ENCODE measurements around the gene SAP130. TPM values are rescaled to one million over a fixed set of nuclear protein-coding genes. Genes with fewer than 3 reads are reported as not detected.

The SAP130 gene
- total RNA-seq, 1 donor from 2014 or later: 0.72 TPM

DNA sequence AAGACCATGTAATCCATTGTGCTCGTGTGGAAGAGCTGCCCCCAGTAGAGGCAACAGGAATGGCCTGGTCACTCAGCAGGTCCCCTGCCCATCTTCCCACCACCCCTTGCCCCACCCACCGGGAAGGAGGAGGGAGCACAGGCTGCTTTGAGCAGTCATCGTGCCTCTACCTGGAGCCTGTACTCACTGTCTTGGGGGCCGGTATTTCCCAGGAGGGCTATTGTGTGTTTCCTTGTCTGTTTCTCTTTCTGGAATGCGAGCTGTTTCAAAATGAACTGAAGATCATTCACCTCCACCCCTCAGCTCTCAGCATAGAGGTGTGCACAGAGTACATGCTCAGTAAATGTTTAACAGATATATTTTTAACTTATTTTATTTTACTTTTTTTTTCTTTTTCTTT is 134.4 kb downstream of the SAP130 start:
- no peak for DNase-seq (ENCODE audit: low spot score)

DNA sequence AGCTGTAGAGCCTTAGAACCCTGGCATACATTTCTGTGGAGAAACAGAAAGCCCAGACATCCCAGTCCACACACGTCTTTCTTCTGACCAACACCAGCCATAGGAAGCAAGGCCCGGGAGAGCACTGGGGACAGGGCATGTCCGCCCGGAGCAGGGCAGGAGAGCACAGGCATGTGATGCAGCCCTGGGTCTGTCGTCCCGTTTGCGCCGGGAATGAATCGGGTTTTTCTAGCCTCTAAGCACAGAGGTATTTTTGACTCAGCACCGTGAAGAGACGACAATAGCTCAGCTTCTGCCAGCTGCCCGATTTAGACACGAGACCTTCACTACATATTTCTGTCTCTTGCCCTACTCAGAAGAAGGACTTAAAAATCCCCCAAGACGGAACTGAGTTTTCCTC is 134.8 kb downstream of the SAP130 start:
- DNase-seq (ENCODE audit: low spot score): no peak

DNA sequence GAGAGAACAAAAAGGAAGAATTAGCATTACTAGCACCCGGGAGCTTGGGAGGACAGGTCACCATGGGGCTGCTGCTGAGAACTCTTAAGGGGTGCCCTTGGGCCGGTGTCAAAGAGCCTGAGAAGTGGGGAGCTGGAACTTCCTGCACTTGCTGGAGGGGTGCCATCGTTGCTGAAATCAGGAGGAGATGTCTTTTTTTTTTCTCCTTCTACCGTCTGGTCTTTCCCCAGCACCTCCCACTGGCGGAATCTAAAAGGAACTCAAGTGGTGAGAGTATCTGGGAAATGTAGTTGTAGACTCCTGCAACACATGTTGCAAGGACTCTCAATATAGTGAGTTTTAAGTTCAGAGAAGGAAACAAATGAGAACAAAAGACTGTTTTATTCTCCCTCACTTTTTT is 136.0 kb downstream of the SAP130 start:
- no peak for DNase-seq (ENCODE audit: low spot score)

Other genes starting within 250 kb of the SAP130 start
- gene WDR33, start 216.9 kb downstream of the SAP130 start, total RNA-seq (ENCODE audit: insufficient read depth, low replicate concordance): 41.2 TPM
- gene POLR2D, start 169.9 kb downstream of the SAP130 start, total RNA-seq (ENCODE audit: insufficient read depth, low replicate concordance): 13.5 TPM
- gene AMMECR1L, start 142.1 kb downstream of the SAP130 start, total RNA-seq (ENCODE audit: insufficient read depth, low replicate concordance): 11.6 TPM
- 28.6 TPM for gene UGGT1, start 63.1 kb upstream of the SAP130 start, total RNA-seq (ENCODE audit: insufficient read depth, low replicate concordance)

All from umbilical cord (tissue), 2 donors.